ENCODE measurements around the gene SNTG2.

Gene SNTG2

GRCh38 chr2:1153920-1154319, 203.3 kb downstream of the SNTG2 start:
- no peak for DNase-seq

DNA sequence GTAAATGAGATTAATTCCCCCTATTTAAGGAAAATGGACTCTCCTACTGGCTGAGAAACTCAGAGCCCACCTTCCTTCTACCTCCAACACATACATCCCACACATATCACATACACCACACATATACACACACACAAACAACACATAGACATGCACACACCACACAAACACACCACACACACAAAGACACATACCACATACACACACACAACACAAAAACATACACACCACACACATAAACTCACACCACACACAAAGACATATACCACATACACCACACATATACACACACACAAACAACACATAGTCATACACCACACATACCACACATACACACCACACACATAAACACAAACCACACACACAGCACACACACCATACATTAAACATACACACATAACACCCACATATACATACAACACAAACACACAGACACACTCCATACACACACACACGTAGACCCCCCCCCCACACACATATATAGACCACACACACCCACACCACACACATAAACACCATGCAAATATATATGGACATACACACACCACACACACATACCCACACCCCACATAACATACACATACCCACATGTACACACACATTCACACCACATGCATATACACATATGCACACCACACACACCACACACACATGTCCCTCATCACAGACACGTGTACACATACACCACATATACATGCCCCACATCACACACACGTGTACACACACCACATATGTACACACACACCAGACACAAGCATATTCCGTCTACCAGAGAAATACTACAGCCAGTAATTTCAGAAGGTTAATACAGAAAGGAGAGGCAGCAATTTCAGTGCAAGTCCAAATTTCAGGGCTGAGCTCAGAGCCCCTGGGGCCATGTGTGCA, 204.3 kb downstream of the SNTG2 start:
- DNase-seq, result no peak

DNA sequence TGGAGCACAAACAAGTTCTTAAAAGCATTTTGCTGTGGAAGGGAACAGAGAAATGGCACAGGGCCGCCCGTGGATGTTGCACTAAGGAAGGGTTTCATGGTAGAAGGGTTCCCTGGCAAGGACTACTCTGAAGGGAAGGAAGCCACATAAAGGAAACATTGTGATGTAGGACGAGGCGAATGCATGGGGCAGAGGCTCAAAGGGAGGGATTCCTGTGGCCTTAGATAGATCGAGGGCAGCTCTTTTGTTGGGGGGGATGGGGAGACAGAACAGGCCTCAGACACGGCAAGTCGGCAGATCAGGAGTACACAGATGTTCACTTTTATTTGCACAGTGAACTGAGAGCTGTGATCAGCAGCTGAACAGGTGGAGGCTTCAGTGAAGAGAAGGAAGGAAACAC, 205.4 kb downstream of the SNTG2 start:
- DNase-seq, result no peak

DNA sequence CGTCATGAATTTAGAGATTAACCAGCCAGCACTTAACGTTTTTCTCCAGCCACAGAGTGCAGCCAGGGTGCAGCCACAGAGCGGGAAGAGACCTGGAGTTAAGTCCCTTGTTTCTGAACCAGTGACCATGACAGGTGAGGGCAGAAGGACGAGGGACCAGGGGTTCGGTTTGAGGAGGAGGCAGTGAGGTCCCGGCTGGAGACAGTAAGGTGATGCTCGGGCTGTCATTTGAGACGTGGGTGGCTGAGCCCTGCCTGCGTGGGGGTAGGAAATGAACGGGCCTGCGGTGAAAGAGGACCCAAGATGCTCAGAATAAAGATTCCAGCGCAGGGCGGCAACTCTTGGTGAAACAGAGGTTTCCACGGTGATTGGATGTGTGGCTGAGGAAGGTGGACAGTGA, 205.9 kb downstream of the SNTG2 start:
- no peak for DNase-seq

- no peak for DNase-seq
These were observed 206.5 kb downstream of the SNTG2 start for GRCh38 chr2:1157107-1157506.

- DNase-seq, result no peak
These were observed 208.4 kb downstream of the SNTG2 start for GRCh38 chr2:1159013-1159412.

DNA sequence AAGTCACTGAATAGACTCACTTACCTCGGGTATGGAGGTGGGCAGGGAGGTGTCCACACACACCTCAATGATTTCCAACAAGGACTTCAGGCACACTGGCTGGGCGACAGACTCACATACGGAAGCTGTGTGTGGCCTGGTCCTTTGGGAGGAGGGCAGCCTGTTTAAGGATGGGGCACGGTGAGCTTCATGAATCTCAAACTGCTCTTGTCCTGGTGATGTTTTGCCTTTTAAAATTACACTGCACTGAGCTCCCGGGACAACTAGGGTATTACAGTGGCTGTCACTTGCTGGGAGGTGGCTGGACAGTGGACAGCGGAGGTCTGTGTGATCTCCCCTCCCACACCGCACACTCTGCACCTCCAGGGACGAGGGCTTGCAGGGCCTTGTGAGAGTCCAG, 211.6 kb downstream of the SNTG2 start:
- DNase-seq, result no peak

- no peak for DNase-seq
These were observed 212.3 kb downstream of the SNTG2 start for GRCh38 chr2:1162768-1163584.

DNA sequence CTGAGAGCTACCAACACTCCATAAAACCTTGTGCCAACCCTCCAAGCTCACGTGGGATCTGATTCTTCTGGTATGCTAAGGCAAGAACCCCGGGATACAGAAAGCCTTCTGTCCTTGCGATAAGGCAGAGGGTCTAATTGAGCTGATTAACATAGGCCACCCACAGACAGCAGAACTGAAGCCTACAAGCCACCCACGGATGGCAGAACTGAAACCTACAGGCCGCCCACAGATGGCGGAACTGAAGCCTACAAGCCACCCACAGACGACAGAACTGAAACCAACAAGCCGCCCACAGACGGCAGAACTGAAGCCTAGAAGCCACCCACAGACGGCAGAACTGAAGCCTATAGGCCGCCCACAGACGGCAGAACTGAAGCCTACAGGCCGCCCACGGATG, 216.3 kb downstream of the SNTG2 start:
- DNase-seq, result no peak

- no peak for DNase-seq
These were observed 218.2 kb downstream of the SNTG2 start for GRCh38 chr2:1168846-1169245.

DNA sequence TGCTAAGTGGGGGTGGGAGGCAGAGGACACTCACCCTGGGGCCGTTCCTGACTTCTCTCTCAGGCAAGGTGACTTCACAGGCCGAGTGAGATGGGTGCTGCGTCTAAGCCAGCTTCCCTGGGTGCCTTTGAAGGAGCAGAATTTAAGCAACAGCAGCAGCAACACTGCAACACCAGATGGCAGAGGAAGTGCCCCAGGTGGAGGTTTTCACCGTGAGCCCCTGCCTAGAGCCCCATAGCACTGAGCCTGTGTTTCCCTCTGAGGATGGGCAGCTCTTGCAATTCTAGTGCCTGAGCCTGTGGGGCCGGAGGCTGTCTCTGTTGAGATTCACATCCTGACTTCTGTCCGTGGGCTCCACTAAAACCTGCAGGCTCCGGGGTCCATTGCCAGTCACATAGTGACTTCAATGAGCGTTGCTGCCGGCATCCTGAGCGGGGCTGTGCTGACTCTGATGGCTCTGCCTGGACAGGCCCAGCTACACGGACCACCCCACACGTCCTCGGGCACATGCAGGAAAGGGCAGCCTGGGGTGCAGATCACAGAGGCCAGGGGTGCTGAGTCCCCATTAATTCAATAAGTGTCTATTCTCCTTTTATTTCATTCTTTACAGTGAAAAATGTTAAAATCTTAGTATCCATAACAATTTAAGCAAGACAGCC, 218.8 kb downstream of the SNTG2 start:
- no peak for DNase-seq

- DNase-seq, result no peak
These were observed 219.6 kb downstream of the SNTG2 start for GRCh38 chr2:1170241-1170640.

GRCh38 chr2:1170711-1171110, 220.1 kb downstream of the SNTG2 start:
- DNase-seq, result no peak

GRCh38 chr2:1173528-1173927, 222.9 kb downstream of the SNTG2 start:
- no peak for DNase-seq

DNA sequence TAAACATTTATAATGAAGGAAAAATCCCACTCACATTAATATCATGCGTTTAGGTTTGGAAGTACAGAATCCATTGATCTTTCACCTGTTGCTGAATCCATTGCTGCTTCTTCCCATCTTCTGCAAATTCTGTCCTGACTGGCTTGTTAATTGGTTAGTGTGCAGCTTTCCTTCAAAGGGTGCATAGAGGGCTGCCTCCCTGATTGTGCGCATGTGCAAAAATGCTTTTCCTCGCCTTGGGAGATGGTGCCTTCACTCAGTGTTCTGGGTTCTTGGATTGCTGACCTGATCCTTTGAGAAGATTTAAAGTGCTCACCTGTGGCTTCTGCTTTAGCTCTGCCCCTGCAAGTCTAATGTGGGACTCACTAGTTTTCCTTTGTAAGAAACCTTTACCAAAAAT, 231.2 kb downstream of the SNTG2 start:
- DNase-seq, result no peak

DNA sequence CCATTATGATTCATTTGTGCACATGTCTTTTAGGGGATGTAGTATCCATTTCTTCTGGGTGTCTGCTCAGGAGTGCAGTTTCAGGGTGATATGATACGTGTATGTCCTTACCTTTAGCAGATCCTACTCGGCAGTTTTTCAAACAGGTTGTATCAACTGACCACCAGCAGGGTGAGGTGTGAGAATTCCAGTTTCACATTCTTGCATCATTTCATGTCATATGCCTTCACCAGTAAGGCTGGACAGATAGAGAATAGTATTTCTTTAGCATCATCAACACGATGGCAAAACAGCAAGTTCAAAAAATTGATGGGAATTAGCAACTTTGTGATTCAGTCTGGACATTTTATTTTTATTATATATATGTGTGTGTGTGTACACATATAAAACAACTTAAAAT, 232.7 kb downstream of the SNTG2 start:
- DNase-seq, result no peak

DNA sequence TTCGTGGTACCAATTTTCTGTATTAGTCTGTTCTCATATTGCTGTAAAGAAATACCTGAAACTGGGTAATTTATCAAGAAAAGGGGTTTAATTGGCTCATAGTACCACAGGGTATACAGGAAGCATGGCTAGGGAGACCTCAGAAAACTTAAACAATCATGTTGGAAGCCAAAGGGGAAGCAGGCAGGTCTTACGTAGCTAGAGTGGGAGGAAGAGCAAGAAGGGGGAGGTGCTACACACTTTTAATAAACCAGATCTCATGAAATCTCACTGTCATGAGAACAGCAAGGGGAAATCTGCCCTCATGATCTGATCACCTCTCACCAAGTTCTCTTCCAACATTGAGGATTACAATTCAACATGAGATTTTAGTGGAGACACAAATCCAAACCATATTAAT, 235.8 kb downstream of the SNTG2 start:
- no peak for DNase-seq

- no peak for DNase-seq
These were observed 236.5 kb downstream of the SNTG2 start for GRCh38 chr2:1187189-1187588.

- no peak for DNase-seq
These were observed 241.5 kb downstream of the SNTG2 start for GRCh38 chr2:1192121-1192520.

DNA sequence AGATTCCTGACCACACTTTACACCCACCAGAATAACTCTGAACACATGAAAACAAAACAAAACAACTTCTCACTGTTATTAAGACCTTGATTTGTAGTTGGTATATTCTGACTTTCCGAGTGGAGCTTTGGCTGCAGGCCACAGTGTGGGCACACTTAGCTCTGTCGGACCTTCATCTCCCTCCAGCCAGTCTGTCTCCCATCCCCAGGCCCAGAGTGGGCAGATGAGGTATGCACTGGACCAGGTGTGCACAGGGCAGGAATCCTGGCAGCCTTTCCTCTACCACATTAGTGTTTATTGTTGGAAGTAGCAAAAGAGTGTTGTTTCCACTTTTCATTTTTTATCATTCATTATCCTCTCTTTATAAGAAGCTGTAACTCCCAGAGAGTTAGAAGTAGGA, 243.2 kb downstream of the SNTG2 start:
- DNase-seq, result no peak

DNA sequence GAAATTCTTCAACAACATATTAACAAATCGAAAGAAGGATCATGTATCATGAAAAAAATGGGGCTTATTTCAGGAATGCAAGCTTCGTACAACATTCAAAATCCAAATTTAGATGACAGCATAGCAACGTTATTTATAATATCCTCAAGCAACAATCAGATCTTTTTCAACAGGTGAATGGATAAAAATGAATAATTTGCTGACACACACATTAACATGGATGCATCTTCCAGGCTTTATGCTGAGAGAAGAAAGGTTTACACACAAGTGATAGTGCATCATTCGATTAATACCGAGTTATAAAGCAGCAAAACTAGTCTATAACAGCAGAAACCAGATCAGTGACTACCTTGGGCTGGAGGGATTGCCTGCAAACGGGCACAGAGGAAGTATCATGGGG, 253.1 kb downstream of the SNTG2 start:
- DNase-seq, result no peak

- no peak for DNase-seq
These were observed 255.2 kb downstream of the SNTG2 start for GRCh38 chr2:1205853-1206252.

DNA sequence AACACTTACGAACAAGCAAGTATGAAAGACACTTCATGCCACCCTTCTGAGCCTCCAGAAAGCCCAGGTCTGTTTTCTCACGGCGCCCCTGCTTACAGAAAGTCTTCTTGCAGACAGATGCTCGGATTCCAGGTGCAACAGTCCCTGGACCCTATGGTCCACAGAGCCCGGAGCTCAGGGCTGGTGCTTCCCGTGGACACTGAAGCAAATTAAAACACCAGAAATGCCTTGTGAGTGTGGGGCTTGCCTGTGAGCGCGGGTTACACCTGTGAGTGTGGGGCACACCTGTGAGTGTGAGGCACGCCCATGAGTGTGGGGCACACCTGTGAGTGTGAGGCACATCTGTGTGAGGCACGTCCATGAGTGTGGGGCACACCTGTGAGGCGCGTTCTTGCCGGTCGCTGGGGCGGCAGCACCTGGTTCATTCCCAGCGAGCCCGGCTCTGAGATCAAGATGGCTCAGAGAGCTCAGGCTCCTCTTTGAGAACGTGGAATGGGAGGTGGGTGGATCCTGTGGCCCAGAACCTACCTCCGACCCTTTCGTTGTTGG, 257.4 kb downstream of the SNTG2 start:
- DNase-seq, result no peak

Data from midbrain (tissue), 1 donor.